Skeletal muscle satellite cell (primary cell): ENCODE results near the gene QRFP.
A peak's percentile ranks its signal among the peaks of the same experiment; 100 is the strongest.

Experiments
- H3K27me3 ChIP-seq: 2 replicates; pipeline ENCODE4 v1.7.0; 2013; ENCODE audit warnings: low read length; ENCODE audit not compliant: control insufficient read depth, insufficient read depth
- H3K36me3 ChIP-seq: 2 replicates; pipeline ENCODE4 v1.7.0; 2013; ENCODE audit warnings: mild to moderate bottlenecking, control low read depth, low read length; ENCODE audit not compliant: insufficient read depth
- H3K4me1 ChIP-seq: 2 replicates; pipeline ENCODE4 v1.7.0; 2013; ENCODE audit warnings: low read length; ENCODE audit not compliant: control insufficient read depth, insufficient read depth
- H3K4me2 ChIP-seq: 2 replicates; pipeline ENCODE4 v1.7.0; 2013; ENCODE audit warnings: mild to moderate bottlenecking, low read length
- H3K4me3 ChIP-seq: 2 replicates; pipeline ENCODE4 v1.7.0; 2013; ENCODE audit warnings: low read length
- H3K9ac ChIP-seq: 2 replicates; pipeline ENCODE4 v1.7.0; 2013; ENCODE audit warnings: mild to moderate bottlenecking, low read depth, low read length, moderate library complexity
- H3K9me3 ChIP-seq: replicated peaks from 2 replicates; pipeline ENCODE4 v1.7.0; 2013; ENCODE audit warnings: mild to moderate bottlenecking, control low read depth, low read length

Gene QRFP

DNA sequence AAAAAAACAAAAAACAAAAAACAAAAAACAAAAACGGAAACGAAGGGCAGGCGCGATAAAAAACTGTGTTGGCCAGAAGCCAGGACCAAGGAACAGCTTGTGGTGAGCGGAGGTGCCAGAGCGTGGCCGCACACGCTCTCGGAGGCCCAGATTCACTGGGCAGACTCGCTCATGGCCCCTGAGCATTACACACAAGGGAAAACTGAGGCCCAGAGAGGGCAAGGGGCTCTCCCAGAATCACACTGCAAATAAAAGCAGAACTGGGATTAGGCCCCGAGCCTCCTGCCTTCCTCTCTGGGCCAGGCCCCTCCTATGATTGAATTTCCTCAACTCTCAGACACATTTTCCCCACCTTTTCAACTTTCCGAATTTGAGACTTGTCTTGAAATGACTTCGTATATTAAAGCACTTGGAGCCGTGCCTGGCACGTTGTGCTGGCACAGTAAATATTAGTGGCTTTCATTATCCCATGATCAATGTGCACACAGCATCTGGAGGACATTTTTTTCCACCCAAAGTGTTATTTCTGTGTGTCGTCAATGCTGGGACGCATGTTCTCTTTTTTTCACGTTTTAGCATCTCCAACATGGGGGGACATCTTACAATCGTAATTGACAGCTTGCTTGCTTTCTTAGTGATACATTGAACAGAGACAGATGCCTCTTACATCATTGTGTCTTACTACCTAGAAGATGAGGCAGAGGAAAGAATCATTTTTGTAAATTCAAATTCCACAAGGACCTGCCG, 35.1 kb upstream of the QRFP start:
- H3K9ac ChIP-seq: no peak overlapping the region
- peaks cover 10% of the 10 kb centered on the region for H3K27me3 ChIP-seq
- no peaks in the 10 kb centered on the region for H3K36me3 ChIP-seq
- H3K9me3 ChIP-seq: no peaks in the 10 kb centered on the region
- peaks cover 24% of the 10 kb centered on the region for H3K4me1 ChIP-seq
- H3K4me3 ChIP-seq: no peak overlapping the region
- no peak overlapping the region for H3K4me2 ChIP-seq

GRCh38 chr9:130930804-130931349, 34.3 kb upstream of the QRFP start:
- Histone ChIP-seq H3K9me3 (no peaks in the 10 kb centered on the region), H3K27me3 (peaks cover 10% of the 10 kb centered on the region), H3K4me1 (peaks cover 16% of the 10 kb centered on the region), H3K4me2 (no peak overlapping the region), H3K36me3 (no peaks in the 10 kb centered on the region), H3K4me3 (no peak overlapping the region), H3K9ac (no peak overlapping the region)

DNA sequence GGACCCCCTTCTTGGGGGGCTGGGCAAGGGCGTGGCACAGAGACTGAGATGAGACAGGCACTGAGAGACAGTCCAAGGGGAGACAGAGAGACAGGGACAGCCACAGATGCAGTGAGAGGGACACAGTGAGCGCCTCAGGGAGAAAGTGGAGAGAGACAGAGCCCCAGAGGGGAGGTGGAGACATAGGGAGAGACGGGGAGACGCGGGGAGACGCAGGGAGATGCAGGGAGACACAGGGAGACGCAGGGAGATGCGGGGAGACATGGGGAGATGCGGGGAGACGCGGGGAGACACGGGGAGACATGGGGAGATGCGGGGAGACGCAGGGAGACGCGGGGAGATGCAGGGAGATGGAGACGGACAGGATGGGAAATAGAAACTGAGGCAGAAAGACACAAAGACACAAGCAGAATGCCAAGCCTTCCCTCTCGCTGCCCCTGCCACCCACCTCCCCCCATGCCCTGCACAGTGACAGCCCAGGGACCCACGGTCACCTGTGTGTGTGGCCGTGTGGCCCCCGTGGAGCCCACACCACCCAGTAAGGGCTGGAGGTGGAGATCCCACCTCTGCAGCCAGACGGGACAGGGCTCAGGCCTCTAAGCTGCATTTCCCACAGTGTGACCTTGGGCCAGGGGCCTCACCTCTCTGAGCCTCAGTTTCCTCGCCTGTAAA, 33.7 kb upstream of the QRFP start:
- Histone ChIP-seq H3K9ac (no peak overlapping the region), H3K4me3 (no peak overlapping the region), H3K4me2 (no peak overlapping the region), H3K4me1 (peaks cover 15% of the 10 kb centered on the region), H3K9me3 (no peaks in the 10 kb centered on the region), H3K36me3 (no peaks in the 10 kb centered on the region), H3K27me3 (peaks cover 12% of the 10 kb centered on the region)

- H3K36me3 ChIP-seq: no peaks in the 10 kb centered on the region
- peaks cover 12% of the 10 kb centered on the region for H3K27me3 ChIP-seq
- H3K9ac ChIP-seq: no peak overlapping the region
- H3K4me1 ChIP-seq: peaks cover 15% of the 10 kb centered on the region
- no peaks in the 10 kb centered on the region for H3K9me3 ChIP-seq
- no peak overlapping the region for H3K4me2 ChIP-seq
- H3K4me3 ChIP-seq: no peak overlapping the region
Measured at GRCh38 chr9:130929571-130930038, 33.0 kb upstream of the QRFP start.

DNA sequence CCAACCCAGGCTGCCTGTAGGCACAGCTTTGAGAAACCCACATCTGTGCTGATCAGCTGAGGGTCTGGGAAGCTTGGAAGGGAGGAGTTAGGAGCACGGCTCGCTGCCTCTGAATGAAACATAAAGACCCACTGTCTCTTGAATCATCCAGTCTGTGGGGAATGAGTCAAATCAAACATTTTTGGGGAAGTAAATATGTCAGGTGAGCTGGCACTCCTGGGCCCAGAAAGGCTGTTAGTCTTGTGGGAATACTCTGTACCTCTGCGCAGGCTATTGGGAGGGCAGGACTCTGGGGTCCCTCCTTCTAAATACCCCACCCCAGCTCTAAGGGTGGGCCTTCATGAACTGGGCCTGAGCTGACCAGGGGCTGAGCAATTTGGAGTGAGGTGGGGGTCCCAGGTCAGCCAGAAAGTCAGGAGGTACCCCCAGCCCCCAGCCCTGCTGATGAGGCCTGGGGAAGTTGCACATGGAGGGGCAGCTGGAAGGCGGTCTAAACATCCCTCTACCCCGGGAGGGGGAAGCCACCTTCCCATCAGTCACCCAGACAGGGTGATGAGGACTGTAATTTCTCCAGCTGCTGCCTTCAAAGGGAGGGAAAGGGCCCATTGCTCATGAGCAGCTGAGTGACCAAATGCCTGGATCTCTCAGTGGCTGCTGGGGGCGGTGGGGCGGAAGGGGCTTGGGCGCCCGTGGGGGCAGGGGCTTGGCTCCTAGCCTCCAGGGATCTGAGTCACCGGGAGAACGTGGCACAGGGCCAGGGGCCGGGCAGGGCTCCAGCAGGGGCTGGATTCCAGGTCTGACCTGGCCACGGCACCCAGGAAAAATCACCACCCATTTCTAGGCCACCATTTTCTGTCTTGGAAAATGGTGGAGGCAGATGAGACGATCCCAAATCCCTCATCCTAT, 31.6 kb upstream of the QRFP start:
- H3K9ac ChIP-seq: no peak overlapping the region
- peaks cover 13% of the 10 kb centered on the region for H3K4me1 ChIP-seq
- H3K27me3 ChIP-seq: peaks cover 10% of the 10 kb centered on the region

DNA sequence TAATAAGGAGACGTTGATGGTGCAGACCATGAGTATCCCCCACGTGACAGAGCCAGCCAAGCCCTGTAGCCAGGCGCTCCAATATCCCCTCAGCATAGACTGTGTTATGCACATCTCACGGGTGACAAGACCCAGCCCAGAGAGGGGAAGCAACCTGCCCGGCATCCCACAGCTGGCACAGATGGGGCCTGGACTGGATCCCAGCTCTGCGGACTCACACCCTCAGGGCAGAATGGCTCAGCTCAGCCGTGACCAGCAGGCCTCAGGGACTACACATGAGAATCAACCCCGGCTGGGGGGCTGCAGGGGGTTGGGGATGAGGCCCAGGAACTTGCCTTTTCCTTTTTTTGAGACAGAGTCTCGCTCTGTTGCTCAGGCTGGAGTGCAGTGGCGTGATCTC, 30.7 kb upstream of the QRFP start:
- Histone ChIP-seq H3K9me3 (no peaks in the 10 kb centered on the region), H3K27me3 (peaks cover 13% of the 10 kb centered on the region), H3K4me3 (no peak overlapping the region), H3K9ac (no peak overlapping the region), H3K4me2 (no peak overlapping the region), H3K4me1 (peaks cover 11% of the 10 kb centered on the region), H3K36me3 (no peaks in the 10 kb centered on the region)

More for the DNA sequence above, 31.6 kb upstream of the QRFP start:
- Histone ChIP-seq H3K4me3 (no peak overlapping the region), H3K4me2 (peak overlapping the region; percentile 5), H3K9me3 (no peaks in the 10 kb centered on the region), H3K36me3 (no peaks in the 10 kb centered on the region)

- Histone ChIP-seq H3K4me2 (no peak overlapping the region), H3K9me3 (no peaks in the 10 kb centered on the region), H3K36me3 (no peaks in the 10 kb centered on the region), H3K4me3 (no peak overlapping the region), H3K9ac (no peak overlapping the region), H3K27me3 (peaks cover 15% of the 10 kb centered on the region), H3K4me1 (peaks cover 11% of the 10 kb centered on the region)
Measured at GRCh38 chr9:130925050-130925678, 28.6 kb upstream of the QRFP start.

- Histone ChIP-seq H3K9ac (no peak overlapping the region), H3K27me3 (peaks cover 20% of the 10 kb centered on the region), H3K4me2 (no peak overlapping the region), H3K9me3 (no peaks in the 10 kb centered on the region), H3K4me1 (peaks cover 11% of the 10 kb centered on the region), H3K4me3 (no peak overlapping the region), H3K36me3 (no peaks in the 10 kb centered on the region)
Measured at GRCh38 chr9:130924448-130924788, 27.8 kb upstream of the QRFP start.

DNA sequence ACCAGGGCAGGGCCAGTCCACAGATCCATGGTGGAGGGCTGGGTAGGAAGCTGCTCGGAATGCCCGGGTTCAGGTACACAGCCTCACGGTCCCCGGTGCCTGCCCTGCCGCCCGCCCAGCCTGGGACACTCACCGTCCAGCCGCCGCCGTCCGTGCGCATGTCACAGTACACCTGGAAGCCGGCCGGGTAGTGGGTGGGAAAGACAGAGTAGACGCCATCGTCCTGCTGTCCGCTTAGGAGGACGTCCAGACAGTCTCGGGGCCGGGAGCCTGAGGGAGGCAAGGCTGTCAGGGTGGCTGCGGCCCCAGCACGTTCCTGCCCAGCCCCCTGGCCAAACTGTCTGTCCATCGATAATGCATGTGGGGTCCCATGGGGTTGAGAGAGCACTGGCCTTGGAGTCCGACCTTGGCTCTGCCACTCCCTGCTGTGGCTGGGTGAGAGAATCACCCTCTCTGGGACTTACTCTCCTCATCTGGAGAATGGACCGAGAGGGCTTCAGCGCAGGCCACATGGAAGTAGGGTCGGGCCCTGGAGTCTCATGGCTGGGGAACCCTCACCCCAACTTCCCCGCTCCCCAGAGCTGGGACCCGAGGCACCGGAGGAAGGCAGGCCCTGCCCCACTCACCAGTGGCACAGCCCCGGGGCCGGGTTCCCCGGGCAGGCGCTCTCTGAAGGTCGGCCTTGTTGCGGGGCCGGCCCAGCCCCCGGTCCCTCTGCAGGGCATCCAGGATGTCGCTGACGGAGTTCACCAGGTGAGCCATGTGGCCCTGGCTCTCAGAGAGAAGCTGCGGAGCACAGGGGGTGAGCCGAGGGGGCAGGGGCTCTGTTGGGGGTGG, 27.2 kb upstream of the QRFP start:
- peaks cover 26% of the 10 kb centered on the region for H3K27me3 ChIP-seq

DNA sequence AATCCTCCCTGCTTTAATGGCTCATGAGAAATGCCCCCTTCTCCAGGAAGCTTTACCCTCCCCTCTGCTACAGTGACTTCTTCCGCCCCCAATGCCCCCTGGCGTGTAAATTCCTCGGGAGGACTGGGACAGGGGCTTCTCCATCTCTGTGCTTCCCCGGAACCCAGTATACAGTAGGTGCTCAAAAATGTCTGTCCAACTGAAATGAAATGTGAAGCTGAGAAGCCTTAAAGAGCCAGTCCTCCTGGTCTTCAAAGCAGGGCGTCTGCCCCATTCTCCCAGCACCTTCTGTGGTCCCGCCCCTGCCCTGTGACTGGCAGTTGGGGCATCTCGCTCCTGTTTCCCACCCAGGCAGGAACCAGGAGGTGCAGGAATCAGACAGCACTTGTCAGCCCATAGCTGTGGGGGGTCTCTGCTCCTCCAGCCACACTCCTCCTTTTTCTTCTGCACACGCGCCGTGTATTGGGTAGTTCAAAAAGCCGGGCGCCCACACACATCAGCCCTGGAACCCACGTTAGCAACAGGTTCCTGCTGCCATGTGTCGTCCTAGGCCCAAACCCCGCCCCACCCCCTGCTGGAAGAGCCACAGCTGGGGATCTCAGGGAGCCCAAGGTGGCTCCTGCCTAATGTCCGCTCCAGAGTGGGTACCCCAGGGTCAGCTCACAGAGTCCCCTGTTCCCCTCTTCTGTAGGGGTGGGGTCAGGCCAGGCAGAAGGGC, 26.4 kb upstream of the QRFP start:
- Histone ChIP-seq H3K36me3 (no peaks in the 10 kb centered on the region), H3K27me3 (peaks cover 33% of the 10 kb centered on the region), H3K9ac (no peak overlapping the region), H3K4me3 (no peak overlapping the region), H3K4me2 (no peak overlapping the region), H3K4me1 (peaks cover 3% of the 10 kb centered on the region), H3K9me3 (no peaks in the 10 kb centered on the region)

More for the DNA sequence above, 27.2 kb upstream of the QRFP start:
- Histone ChIP-seq H3K4me1 (peaks cover 10% of the 10 kb centered on the region), H3K9me3 (no peaks in the 10 kb centered on the region), H3K4me3 (no peak overlapping the region), H3K4me2 (no peak overlapping the region), H3K9ac (no peak overlapping the region), H3K36me3 (no peaks in the 10 kb centered on the region)
